HFFc6 (cell line): ENCODE data around the gene NCOA6. TPM values are rescaled to one million over a fixed set of nuclear protein-coding genes. Genes with fewer than 3 reads are reported as not detected.
"Not testable (repeated sequence)": the region's sequence is repeated elsewhere in the genome, so short reads cannot be mapped to it uniquely, and the experiment has no call there.

Experiments
- DNase-seq: peaks from one replicate; pipeline ENCODE4 v3.0.0-alpha.2; 2018
- H3K27ac Mint-ChIP-seq: 2 replicates; pipeline ENCODE4 v1.8.0; 2020; ENCODE audit warnings: mild to moderate bottlenecking, mixed read lengths
- H3K27me3 Mint-ChIP-seq: 2 replicates; pipeline ENCODE4 v1.8.0; 2021; ENCODE audit warnings: mild to moderate bottlenecking, moderate library complexity, mixed read lengths; ENCODE audit not compliant: insufficient read depth
- H3K36me3 Mint-ChIP-seq: 2 replicates; pipeline ENCODE4 v1.8.0; 2021; ENCODE audit warnings: low read depth, mixed read lengths
- H3K4me1 Mint-ChIP-seq: 2 replicates; pipeline ENCODE4 v1.8.0; 2020; ENCODE audit warnings: low read depth, mixed read lengths
- H3K4me3 Mint-ChIP-seq: 2 replicates; pipeline ENCODE4 v1.8.0; 2020; ENCODE audit warnings: mild to moderate bottlenecking, moderate library complexity, mixed read lengths
- H3K9me3 Mint-ChIP-seq: 2 replicates; pipeline ENCODE4 v1.8.0; 2020; ENCODE audit warnings: mild to moderate bottlenecking, mixed read lengths
- total RNA-seq, 6 experiments: library from RNA; stranded (reverse); fragmentation: NEBNext Ultra II Directional; extraction: Animal tissue kit (Norgen Biotek cat#: 25700); gene quantifications; 2 replicates in 1 of 6; 3 replicates in 5 of 6; pipeline ENCODE4 v1.2.3, GENCODE V29; 2021
- TF ChIP-seq, protein P1 (sequence below): fragments of 200-600 bp; sonication (generic); IDR thresholded peaks from 2 replicates; pipeline ENCODE4 v1.5.0; 2021; ENCODE audit warnings: antibody characterized with exemption, mild to moderate bottlenecking

NCOA6 gene
- total RNA-seq, 6 experiments from 2014 or later, result 17.6 to 21.0 (median 18.4) TPM

DNA sequence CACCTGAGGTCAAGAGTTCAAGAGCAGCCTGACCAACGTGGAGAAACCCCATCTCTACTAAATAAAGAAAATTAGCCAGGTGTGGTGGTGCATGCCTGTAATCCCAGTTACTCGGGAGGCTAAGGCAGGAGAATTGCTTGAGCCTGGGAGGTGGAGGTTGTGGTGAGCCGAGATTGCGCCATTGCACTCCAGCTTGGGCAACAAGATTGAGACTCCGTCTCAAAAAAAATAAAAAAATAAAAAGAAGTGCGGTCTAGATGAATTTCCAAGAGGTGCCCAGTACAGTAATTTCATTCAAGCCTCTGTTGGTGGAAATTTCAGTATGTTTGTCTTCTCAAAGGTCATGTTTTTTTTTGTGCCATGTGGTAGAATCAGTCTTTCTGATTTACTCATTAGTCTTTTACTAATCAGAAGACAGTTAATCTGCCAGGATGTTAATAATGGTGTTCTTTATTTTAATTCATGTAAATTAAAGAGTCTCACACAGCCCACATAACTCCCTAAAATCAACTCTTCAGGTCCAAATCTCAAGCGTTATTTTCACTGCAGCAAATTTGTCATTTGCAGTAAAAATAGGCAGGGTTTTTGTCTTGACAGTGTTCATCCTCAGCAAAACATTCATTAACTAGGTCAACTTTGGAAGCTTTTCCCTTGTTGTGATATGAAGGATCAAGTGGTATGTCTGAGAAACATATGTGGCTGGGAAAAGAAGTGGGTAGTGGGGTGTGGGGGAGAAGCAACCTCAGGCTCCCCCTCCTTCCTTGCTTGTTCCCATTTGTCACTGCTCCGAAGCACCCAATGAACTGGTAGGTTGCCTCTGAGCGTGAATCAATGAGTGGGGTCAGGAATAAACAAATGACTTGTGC lies 108.0 kb downstream of the NCOA6 start:
- no peaks in the 10 kb centered on the region for H3K9me3 Mint-ChIP-seq
- DNase-seq, result no peak
- H3K27me3 Mint-ChIP-seq, result no peaks in the 10 kb centered on the region; the same call in 1 of the 2 replicates
- H3K27ac Mint-ChIP-seq, result no peak overlapping the region
- no peak overlapping the region for H3K4me3 Mint-ChIP-seq
- H3K4me1 Mint-ChIP-seq, result peaks cover 33% of the 10 kb centered on the region
- peaks cover 16% of the 10 kb centered on the region for H3K36me3 Mint-ChIP-seq
- TF ChIP-seq, protein P1, sequence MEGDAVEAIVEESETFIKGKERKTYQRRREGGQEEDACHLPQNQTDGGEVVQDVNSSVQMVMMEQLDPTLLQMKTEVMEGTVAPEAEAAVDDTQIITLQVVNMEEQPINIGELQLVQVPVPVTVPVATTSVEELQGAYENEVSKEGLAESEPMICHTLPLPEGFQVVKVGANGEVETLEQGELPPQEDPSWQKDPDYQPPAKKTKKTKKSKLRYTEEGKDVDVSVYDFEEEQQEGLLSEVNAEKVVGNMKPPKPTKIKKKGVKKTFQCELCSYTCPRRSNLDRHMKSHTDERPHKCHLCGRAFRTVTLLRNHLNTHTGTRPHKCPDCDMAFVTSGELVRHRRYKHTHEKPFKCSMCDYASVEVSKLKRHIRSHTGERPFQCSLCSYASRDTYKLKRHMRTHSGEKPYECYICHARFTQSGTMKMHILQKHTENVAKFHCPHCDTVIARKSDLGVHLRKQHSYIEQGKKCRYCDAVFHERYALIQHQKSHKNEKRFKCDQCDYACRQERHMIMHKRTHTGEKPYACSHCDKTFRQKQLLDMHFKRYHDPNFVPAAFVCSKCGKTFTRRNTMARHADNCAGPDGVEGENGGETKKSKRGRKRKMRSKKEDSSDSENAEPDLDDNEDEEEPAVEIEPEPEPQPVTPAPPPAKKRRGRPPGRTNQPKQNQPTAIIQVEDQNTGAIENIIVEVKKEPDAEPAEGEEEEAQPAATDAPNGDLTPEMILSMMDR, result no peak

DNA sequence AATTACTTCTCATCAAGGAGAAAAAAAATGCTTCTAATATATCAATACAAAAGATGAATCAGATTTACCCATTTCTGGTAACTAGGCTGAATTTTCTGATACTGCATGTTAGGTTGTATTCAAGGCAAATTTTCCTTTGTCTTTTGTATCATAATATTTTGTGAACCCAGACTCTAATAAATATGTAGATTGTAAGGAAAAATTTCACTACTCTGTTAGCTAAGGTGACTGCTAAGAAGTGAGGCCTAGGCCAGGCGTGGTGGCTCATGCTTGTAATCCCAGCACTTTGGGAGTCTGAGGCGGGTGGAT lies 108.6 kb downstream of the NCOA6 start:
- H3K4me1 Mint-ChIP-seq, result peaks cover 39% of the 10 kb centered on the region
- H3K4me3 Mint-ChIP-seq, result no peak overlapping the region
- TF ChIP-seq, protein P1, result no peak
- DNase-seq, result no peak
- peaks cover 19% of the 10 kb centered on the region for H3K36me3 Mint-ChIP-seq
- no peaks in the 10 kb centered on the region for H3K9me3 Mint-ChIP-seq
- no peak overlapping the region for H3K27ac Mint-ChIP-seq
- H3K27me3 Mint-ChIP-seq, result no peaks in the 10 kb centered on the region; the same call in 1 of the 2 replicates

DNA sequence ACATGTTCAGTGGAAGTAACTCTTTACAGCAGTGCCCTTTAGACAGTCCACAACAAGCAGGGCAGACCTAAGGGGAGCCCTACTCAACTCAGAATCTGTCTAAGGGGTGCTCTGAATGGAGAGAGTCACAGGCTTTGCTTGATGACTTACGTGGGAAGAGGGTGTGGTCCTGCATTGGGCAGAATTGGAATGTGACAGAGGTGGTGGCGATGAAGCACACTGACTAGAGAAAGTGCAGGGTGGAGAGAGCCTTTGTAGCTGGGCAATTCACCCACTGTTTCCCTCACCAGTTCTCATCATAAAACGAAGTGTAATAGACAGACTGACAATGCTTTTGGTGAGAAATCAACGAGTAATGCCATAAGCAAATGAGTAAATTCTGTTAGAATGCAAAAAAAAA lies 110.1 kb downstream of the NCOA6 start:
- DNase-seq, result peak; percentile 5
- no peaks in the 10 kb centered on the region; the same call in 1 of the 2 replicates for H3K27me3 Mint-ChIP-seq
- no peaks in the 10 kb centered on the region for H3K9me3 Mint-ChIP-seq
- H3K27ac Mint-ChIP-seq, result peak overlapping the region; percentile 53
- H3K4me3 Mint-ChIP-seq, result no peak overlapping the region
- peaks cover 49% of the 10 kb centered on the region for H3K4me1 Mint-ChIP-seq
- peaks cover 26% of the 10 kb centered on the region for H3K36me3 Mint-ChIP-seq
- TF ChIP-seq, protein P1, result no peak

DNA sequence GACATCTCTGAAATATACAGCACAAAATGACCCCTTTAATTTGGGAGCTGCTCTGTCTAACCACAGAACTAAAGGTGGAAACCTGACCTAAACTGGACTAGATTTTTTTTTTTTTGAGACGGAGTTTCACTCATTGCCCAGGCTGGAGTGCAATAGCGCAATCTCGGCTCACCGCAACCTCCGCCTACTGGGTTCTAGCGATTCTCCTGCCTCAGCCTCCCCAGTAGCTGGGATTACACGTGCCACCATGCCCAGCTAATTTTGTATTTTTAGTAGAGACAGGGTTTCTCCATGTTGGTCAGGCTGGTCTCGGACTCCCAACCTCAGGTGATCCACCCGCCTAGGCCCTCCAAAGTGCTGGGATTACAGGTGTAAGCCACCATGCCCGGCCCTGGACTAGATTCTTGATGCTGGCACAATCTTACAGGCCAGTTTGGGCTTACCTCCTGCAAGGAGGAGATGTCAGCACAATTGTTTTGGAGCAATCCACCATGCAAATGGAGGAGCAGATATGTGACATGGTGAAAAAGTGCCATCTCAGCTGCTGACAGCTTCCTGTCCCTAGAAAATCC lies 111.4 kb downstream of the NCOA6 start:
- peak overlapping the region; percentile 48; the same call in 1 of the 2 replicates for H3K4me3 Mint-ChIP-seq
- not testable (repeated sequence) for H3K9me3 Mint-ChIP-seq, H3K27me3 Mint-ChIP-seq, DNase-seq
- peak overlapping the region; percentile 85 for H3K27ac Mint-ChIP-seq
- peaks cover 27% of the 10 kb centered on the region for H3K36me3 Mint-ChIP-seq
- H3K4me1 Mint-ChIP-seq, result peaks cover 53% of the 10 kb centered on the region

DNA sequence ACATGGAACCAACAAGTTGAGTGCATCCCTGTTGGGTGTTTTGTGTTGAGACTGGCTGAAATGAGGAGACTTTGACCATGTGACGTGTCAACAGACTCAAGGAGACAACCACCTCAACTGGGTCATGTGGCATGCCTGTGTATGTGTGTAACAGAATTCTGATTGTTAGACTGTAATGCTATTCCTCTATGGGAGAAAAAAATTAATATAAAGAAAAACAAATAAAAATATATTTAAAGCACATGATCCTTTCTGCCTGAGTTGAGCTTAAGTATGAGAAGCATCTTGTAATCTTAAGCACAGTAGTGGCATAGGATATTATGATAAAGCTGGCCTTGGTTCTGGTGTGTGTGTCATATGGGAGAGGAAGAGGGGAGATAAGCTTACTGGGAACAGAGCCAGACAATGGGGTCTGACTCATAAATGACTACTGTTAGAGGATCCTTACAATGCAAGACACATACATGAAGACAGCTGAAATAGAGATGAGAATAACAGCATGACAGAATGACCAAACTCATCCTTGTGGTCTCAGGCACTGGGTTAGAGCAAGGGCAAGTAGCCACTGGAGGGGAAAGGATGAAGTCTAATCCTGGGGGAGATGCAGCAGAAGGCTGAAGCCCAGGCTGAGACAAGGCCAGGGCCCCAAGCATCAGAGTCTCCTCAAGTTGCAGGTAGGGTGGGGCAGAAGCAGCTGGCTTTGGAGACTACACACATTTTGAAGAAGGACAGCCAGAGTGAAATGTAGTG lies 112.1 kb downstream of the NCOA6 start:
- TF ChIP-seq, protein P1, result no peak
- peak; percentile 98 for DNase-seq
- peak overlapping the region; percentile 67 for H3K4me3 Mint-ChIP-seq
- peaks cover 27% of the 10 kb centered on the region for H3K36me3 Mint-ChIP-seq
- no peaks in the 10 kb centered on the region for H3K9me3 Mint-ChIP-seq
- H3K27ac Mint-ChIP-seq, result peak overlapping the region; percentile 85
- no peaks in the 10 kb centered on the region; the same call in 1 of the 2 replicates for H3K27me3 Mint-ChIP-seq
- H3K4me1 Mint-ChIP-seq, result peaks cover 59% of the 10 kb centered on the region
